ENCODE measurements around the gene ITPR2.

Gene ITPR2

DNA sequence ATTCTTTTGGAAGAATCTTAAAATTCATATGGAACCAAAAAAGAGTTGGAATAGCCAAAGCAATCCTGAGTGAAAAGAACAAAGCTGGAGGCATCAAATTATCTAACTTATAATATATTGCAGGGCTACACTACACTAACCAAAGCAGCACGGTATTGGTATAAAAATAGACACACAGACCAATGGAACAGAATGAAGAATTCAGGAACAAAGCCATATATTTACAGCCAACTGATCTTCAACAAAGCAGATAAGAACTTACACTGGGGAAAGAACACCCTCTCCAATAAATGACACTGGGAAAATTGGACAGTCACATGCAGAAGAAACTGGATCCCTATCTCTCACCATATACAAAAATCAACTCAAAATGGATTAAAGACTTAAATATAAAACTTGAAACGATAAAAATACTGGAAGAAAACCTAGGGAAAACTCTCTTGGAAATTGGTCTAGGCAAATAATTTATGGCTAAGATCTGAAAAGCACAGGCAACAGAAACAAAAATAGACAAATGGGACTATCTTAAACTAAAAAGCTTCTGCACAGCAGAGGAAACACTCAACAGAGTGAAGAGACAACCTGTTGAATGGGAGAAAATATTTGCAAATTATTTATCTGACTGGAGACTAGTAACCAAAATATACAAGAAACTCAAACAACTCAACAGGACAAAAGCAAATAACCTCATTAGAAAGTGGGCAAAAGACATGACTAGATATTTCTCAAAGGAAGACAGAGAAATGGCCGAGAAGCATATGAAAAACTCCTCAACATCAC, 286.3 kb downstream of the ITPR2 start:
- POLR2A ChIA-PET, result no interaction called here
- DNase-seq (ENCODE audit: extremely low spot score), result no peak
- TF ChIP-seq, protein P1, sequence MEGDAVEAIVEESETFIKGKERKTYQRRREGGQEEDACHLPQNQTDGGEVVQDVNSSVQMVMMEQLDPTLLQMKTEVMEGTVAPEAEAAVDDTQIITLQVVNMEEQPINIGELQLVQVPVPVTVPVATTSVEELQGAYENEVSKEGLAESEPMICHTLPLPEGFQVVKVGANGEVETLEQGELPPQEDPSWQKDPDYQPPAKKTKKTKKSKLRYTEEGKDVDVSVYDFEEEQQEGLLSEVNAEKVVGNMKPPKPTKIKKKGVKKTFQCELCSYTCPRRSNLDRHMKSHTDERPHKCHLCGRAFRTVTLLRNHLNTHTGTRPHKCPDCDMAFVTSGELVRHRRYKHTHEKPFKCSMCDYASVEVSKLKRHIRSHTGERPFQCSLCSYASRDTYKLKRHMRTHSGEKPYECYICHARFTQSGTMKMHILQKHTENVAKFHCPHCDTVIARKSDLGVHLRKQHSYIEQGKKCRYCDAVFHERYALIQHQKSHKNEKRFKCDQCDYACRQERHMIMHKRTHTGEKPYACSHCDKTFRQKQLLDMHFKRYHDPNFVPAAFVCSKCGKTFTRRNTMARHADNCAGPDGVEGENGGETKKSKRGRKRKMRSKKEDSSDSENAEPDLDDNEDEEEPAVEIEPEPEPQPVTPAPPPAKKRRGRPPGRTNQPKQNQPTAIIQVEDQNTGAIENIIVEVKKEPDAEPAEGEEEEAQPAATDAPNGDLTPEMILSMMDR (IDR thresholded peaks at IDR 0.05; ENCODE audit: control extremely low read depth, extremely low read depth, low read depth, missing control alignments), result no peak
- CTCF ChIA-PET, result no interaction called here

DNA sequence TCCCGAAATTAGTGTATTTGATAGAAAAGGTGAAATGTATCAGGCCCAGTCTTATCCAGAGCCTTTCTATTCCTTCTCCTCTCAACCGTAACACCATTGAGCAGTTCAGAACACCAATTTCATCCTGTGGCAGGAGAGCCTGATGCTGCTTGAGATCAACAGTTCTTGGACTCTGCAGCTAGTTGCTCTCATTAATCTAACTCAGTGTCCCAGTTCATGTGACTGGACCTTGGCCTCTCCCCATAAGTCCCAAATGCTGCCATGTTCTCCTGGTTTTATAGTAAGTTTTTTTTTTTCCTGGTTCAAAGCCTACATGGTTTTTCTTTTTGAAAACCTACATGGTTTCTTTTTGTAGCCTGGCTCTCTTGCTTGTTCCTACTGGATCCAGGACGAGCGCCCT, 293.9 kb downstream of the ITPR2 start:
- CTCF ChIA-PET, result no interaction called here
- POLR2A ChIA-PET, result no interaction called here

DNA sequence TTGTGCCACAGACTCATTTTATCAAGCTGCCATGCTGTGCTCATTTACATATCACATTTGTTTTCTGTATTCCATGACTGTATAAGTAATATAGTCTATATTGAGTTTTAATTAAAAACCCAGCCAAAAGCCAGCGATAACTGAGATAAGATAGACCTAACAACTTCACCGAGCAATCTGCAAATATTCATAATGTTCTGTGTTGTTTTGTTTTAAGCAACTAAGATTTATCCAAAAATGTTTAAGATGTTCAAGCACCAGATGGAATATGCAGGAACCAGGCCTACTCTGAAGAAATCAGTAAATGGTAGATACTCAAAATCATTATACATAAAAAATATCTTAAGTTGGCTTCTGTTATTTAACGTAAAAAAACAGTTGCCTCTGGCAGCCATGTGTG, 295.3 kb downstream of the ITPR2 start:
- CTCF ChIA-PET, result interaction anchor here (1.2 to 1.6 kb wide), 3 partner anchors 10 to 28 kb away, joined by 3 to 4 read pairs (median 4); no protein-coding TSS in a partner anchor
- DNase-seq (ENCODE audit: extremely low spot score), result no peak
- TF ChIP-seq, protein P1 (IDR thresholded peaks at IDR 0.05; ENCODE audit: control extremely low read depth, extremely low read depth, low read depth, missing control alignments), result no peak
- POLR2A ChIA-PET, result no interaction called here

More for the DNA sequence above, 293.9 kb downstream of the ITPR2 start:
- DNase-seq (ENCODE audit: extremely low spot score), result no peak
- TF ChIP-seq, protein P1 (IDR thresholded peaks at IDR 0.05; ENCODE audit: control extremely low read depth, extremely low read depth, low read depth, missing control alignments), result no peak

DNA sequence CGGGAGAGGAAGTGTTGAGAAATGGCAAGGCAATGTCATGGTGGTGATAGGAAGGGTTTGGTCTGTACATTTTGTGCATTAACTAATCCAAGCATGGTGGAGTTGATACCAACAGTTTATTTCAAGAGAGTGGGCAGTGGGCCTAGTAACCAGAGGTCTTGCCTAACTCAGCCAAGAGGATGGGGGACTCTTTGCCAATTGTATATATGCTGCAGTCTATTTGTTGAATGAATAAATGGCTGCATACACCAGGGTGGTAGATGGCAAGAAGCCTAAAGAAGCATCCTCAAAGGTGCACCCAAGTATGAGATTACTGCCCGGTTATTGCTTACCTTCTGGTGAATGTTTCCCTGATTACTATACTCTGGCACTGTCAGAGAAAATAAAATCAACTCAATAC, 295.9 kb downstream of the ITPR2 start:
- DNase-seq (ENCODE audit: extremely low spot score), result no peak
- TF ChIP-seq, protein P1 (IDR thresholded peaks at IDR 0.05; ENCODE audit: control extremely low read depth, extremely low read depth, low read depth, missing control alignments), result no peak
- ChIA-PET POLR2A (interaction anchor here (0.6 kb wide), 1 partner anchor 503 kb away, joined by 3 read pairs; no protein-coding TSS in a partner anchor), CTCF (interaction anchor here (1.5 to 1.6 kb wide), 2 partner anchors 10 to 12 kb away, joined by 4 read pairs; no protein-coding TSS in a partner anchor)

DNA sequence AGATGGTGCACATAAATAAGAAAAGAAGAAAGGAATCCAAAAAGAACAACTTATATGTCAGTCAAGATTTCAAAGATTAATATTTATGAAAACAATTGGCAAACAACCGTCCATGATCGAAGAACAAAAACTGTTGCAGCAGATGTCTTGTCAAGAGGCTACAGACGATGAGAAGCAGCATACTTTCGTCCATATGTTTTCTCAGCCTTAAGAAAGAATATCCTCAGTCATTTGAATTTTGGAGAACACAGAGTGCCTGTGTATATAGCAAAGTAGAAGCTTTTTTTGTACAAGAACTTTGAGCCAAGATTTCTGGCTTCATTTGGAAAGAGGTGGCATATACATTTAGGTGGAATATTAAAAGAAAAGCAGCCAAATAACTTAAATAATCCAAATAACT, 297.2 kb downstream of the ITPR2 start:
- TF ChIP-seq, protein P1 (IDR thresholded peaks at IDR 0.05; ENCODE audit: control extremely low read depth, extremely low read depth, low read depth, missing control alignments), result no peak
- DNase-seq (ENCODE audit: extremely low spot score), result no peak
- ChIA-PET POLR2A (no interaction called here), CTCF (interaction anchor here (0.7 to 2.3 kb wide), 5 partner anchors 11 to 349 kb away, joined by 3 to 5 read pairs (median 3); no protein-coding TSS in a partner anchor)

DNA sequence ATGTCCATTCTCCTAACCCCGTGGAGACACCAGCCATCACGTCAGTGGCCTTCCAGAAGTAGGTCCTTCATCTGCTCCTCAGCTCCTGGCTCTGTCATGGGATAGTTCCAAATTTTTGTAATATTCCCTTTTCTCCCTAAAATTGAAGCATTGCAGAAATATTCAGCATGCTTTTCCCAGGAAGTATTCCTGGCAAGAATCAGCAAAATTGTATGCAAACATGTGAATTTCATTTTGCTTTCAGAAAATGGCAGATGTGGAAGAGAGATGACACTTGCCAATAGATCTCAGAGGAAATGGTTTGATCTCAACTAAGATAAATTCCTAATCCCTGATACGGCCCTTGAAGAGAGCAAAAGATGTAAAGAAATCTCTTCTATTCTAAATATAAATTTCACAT, 298.9 kb downstream of the ITPR2 start:
- ChIA-PET POLR2A (no interaction called here), CTCF (interaction anchor here (1.1 to 2.3 kb wide), 2 partner anchors 9 to 14 kb away, joined by 5 read pairs; no protein-coding TSS in a partner anchor)
- TF ChIP-seq, protein P1 (IDR thresholded peaks at IDR 0.05; ENCODE audit: control extremely low read depth, extremely low read depth, low read depth, missing control alignments), result no peak
- DNase-seq (ENCODE audit: extremely low spot score), result no peak

All from GM10248 (cell line).